Aortic smooth muscle cell (primary cell): ENCODE measurements around the gene EFHB. TPM values are rescaled to one million over a fixed set of nuclear protein-coding genes. Genes with fewer than 3 reads are reported as not detected.

ENCODE experiments used
- total RNA-seq: library from RNA; depleted of rRNA; stranded (reverse); fragments of >200 nt; gene quantifications from 2 replicates; pipeline ENCODE4 v1.2.3, GENCODE V29; 2014

The EFHB gene
- 0.13 and 0.68 TPM in 2 replicates for total RNA-seq

GRCh38 chr3:19934098-19934566, at the start of gene EFHB:
Gene EFHB, minus strand, starts transcription at chr3:19934217. Its CDS starts 199 bp downstream, at chr3:19934018.

GRCh38 chr3:19946832-19947548, 13.0 kb upstream of the EFHB start, which contains the start of gene RAB5A:
Gene RAB5A, plus strand, starts transcription at chr3:19947097. Its CDS starts 3,802 bp downstream, at chr3:19950899.

Other genes starting within 250 kb of the EFHB start
- 65.3 and 77.2 TPM in 2 replicates for gene RAB5A, start 12.9 kb upstream of the EFHB start, total RNA-seq
- not detected in 2 replicates for gene PP2D1, start 78.0 kb upstream of the EFHB start, total RNA-seq
- 15.2 and 16.2 TPM in 2 replicates for gene KAT2B, start 106.2 kb upstream of the EFHB start, total RNA-seq